K562 (cell line): ENCODE data around the gene EPSTI1. TPM values are rescaled to one million over a fixed set of nuclear protein-coding genes. Genes with fewer than 3 reads are reported as not detected.
"Not testable (repeated sequence)": the region's sequence is repeated elsewhere in the genome, so short reads cannot be mapped to it uniquely, and the experiment has no call there.

Experiments used
- ATAC-seq: fragments of 200-7000 bp; cut with Tn5 transposase; 3 replicates; pipeline ENCODE4 v1.9.1; 2020; ENCODE audit warnings: moderate library complexity
- BruUV-seq: library from RNA; stranded (reverse); fragments of 400-500 nt; replicated peaks from 2 replicates; lab custom pipeline; 2021; lab: Mats Ljungman, UMichigan
- CTCF ChIA-PET: fragments of 300-600 bp; formaldehyde crosslinking; extraction: SDS; loops from one replicate; lab custom pipeline; 2021; ENCODE audit warnings: low intra/inter-chr PET ratio; lab: Yijun Ruan, JAX
- POLR2A ChIA-PET: fragments of 300-600, 350-650 bp; sonication (Branson Sonifier 250); formaldehyde crosslinking; extraction: SDS; loops from one replicate; lab custom pipeline; 2021; ENCODE audit warnings: antibody characterized with exemption, inconsistent platforms; lab: Yijun Ruan, JAX
- DNase-seq, 4 experiments: peaks; one replicate each; pipeline versions ENCODE4 v3.0.0 to v3.0.0-alpha.2; 2011 to 2018; ENCODE audit warnings: low spot score in 3 of 4, mixed read lengths in 3 of 4; ENCODE audit errors: extremely low read depth in 1 of 4
- FAIRE-seq: peaks from 2 replicates; lab custom pipeline; 2011; peaks lifted over from hg19 to GRCh38; lab: Jason Lieb, UNC
- H2AFZ ChIP-seq: 2 replicates; pipeline ENCODE4 v1.6.0; 2011; ENCODE audit warnings: low read depth, low read length, control low read depth, inconsistent platforms
- H3K27ac ChIP-seq: fragments of 200-600 bp; 3 replicates; pipeline ENCODE4 v1.8.0; 2011; ENCODE audit warnings: low read depth, mild to moderate bottlenecking, control low read depth, inconsistent platforms, low read length, moderate library complexity, mixed read lengths; ENCODE audit errors: extremely low read depth
- H3K27me3 ChIP-seq, 2 experiments: fragments of 300-600 bp in 1 of 2; 2 replicates in 1 of 2; 3 replicates in 1 of 2; pipeline versions ENCODE4 v1.6.0 to v1.8.0; 2011; ENCODE audit warnings: inconsistent platforms in 2 of 2, low read length in 2 of 2, mild to moderate bottlenecking in 1 of 2, mixed read lengths in 1 of 2, moderate library complexity in 1 of 2; ENCODE audit not compliant: control insufficient read depth in 2 of 2, insufficient read depth in 2 of 2
- H3K36me3 ChIP-seq: fragments of 300-600 bp; 3 replicates; pipeline ENCODE4 v1.8.0; 2011; ENCODE audit warnings: mild to moderate bottlenecking, low read length, inconsistent platforms; ENCODE audit not compliant: control insufficient read depth, insufficient read depth
- H3K4me1 ChIP-seq, 2 experiments: fragments of 200-600 bp in 1 of 2; replicated peaks in 1 of 2; 2 replicates in 1 of 2; 3 replicates in 1 of 2; pipeline versions ENCODE4 v1.5.1 to v1.8.0; 2011; ENCODE audit warnings: inconsistent platforms in 2 of 2, low read length in 2 of 2, mild to moderate bottlenecking in 1 of 2, mixed read lengths in 1 of 2, moderate library complexity in 1 of 2; ENCODE audit not compliant: control insufficient read depth in 2 of 2, insufficient read depth in 2 of 2
- H3K4me2 ChIP-seq: 2 replicates; pipeline ENCODE4 v1.6.1; 2011; ENCODE audit warnings: low read length, control low read depth, inconsistent platforms, mixed read lengths; ENCODE audit not compliant: insufficient read depth
- H3K4me3 ChIP-seq: fragments of 200-600 bp; sonication (generic), shearing (Covaris generic); 2 replicates; pipeline ENCODE4 v1.5.1; 2016; ENCODE audit warnings: control low read depth, inconsistent platforms
- H3K79me2 ChIP-seq: fragments of 200-600 bp; 3 replicates; pipeline ENCODE4 v1.8.0; 2011; ENCODE audit warnings: low read length, inconsistent platforms; ENCODE audit not compliant: control insufficient read depth, insufficient read depth
- H3K9ac ChIP-seq, 2 experiments: 2 replicates each; pipeline versions ENCODE4 v1.6.0 to v1.6.1; 2011; ENCODE audit warnings: low read depth in 2 of 2, low read length in 2 of 2, control low read depth in 1 of 2, inconsistent platforms in 1 of 2, mild to moderate bottlenecking in 1 of 2, mixed read lengths in 1 of 2; ENCODE audit not compliant: insufficient read depth in 1 of 2
- H3K9me1 ChIP-seq: one replicate; pipeline ENCODE4 v1.6.0; 2011; ENCODE audit warnings: inconsistent platforms, mild to moderate bottlenecking, low read length, moderate library complexity; ENCODE audit not compliant: control insufficient read depth, insufficient read depth
- H3K9me3 ChIP-seq: replicated peaks from 2 replicates; pipeline ENCODE4 v1.5.1; 2011; ENCODE audit warnings: low read depth, low read length, inconsistent platforms; ENCODE audit not compliant: control insufficient read depth, insufficient read depth
- H4K20me1 ChIP-seq: replicated peaks from 2 replicates; pipeline ENCODE4 v1.6.1; 2011; ENCODE audit warnings: low read length, inconsistent platforms, mixed read lengths; ENCODE audit not compliant: control insufficient read depth, insufficient read depth
- COPS2 ChIP-seq: fragments of 450-650 bp; conservative IDR thresholded peaks from 2 replicates; pipeline ENCODE4 v1.6.1; 2016; ENCODE audit warnings: mild to moderate bottlenecking, moderate library complexity
- DDX20 ChIP-seq: fragments of 450-650 bp; IDR thresholded peaks from 2 replicates; pipeline ENCODE4 v1.6.1; 2016; ENCODE audit warnings: missing genetic modification characterization, low read depth, mild to moderate bottlenecking, missing compliant biosample characterization, moderate library complexity
- ILK ChIP-seq: fragments of 450-650 bp; IDR thresholded peaks from 2 replicates; pipeline ENCODE4 v1.6.1; 2016; ENCODE audit warnings: missing genetic modification characterization, low read depth, mild to moderate bottlenecking, missing compliant biosample characterization, moderate library complexity, borderline replicate concordance
- KAT7 ChIP-seq: sonication (generic); formaldehyde crosslinking; IDR thresholded peaks from 2 replicates; pipeline ENCODE4 v1.8.0; 2022; ENCODE audit warnings: missing genetic modification reagents, mild to moderate bottlenecking, borderline replicate concordance
- MYNN ChIP-seq, 2 experiments: sonication (generic); formaldehyde crosslinking in 1 of 2; IDR thresholded peaks; 2 replicates each; pipeline versions ENCODE4 v1.5.0 to v1.6.1; 2016 to 2020; ENCODE audit warnings: antibody characterized with exemption in 1 of 2, missing genetic modification reagents in 1 of 2
- NCOA1 ChIP-seq: fragments of 450-650 bp; IDR thresholded peaks from 2 replicates; pipeline ENCODE4 v1.6.1; 2016; ENCODE audit warnings: low read depth
- NCOR1 ChIP-seq: fragments of 450-650 bp; IDR thresholded peaks from 2 replicates; pipeline ENCODE4 v1.6.1; 2016; ENCODE audit warnings: mild to moderate bottlenecking, moderate library complexity
- POLR2AphosphoS2 ChIP-seq: IDR thresholded peaks from 2 replicates; pipeline ENCODE4 v1.6.1; 2012; ENCODE audit warnings: low read length, improper control_type of control experiment
- PRPF4 ChIP-seq: fragments of 200-400 bp; formaldehyde crosslinking; IDR thresholded peaks from one replicate; pipeline ENCODE4 v1.6.1; 2017; ENCODE audit warnings: low read length, low read depth, mild to moderate bottlenecking; ENCODE audit not compliant: insufficient read depth, poor library complexity, severe bottlenecking
- PTTG1 ChIP-seq: fragments of 450-650 bp; IDR thresholded peaks from 2 replicates; pipeline ENCODE4 v1.6.1; 2016; ENCODE audit warnings: low read depth, mild to moderate bottlenecking, missing genetic modification characterization, missing compliant biosample characterization
- RBM17 ChIP-seq: fragments of 200-400 bp; formaldehyde crosslinking; IDR thresholded peaks from 2 replicates; pipeline ENCODE4 v1.6.1; 2017; ENCODE audit warnings: low read depth, mild to moderate bottlenecking, low read length, borderline replicate concordance
- TGIF2 ChIP-seq: sonication (generic); formaldehyde crosslinking; IDR thresholded peaks from 2 replicates; pipeline ENCODE4 v1.8.1; 2022; ENCODE audit warnings: mild to moderate bottlenecking, missing genetic modification reagents, moderate library complexity
- ZKSCAN8 ChIP-seq: fragments of 200-800 bp; sonication (Bioruptor generic); IDR thresholded peaks from 2 replicates; pipeline ENCODE4 v1.6.1; 2016; ENCODE audit warnings: missing genetic modification characterization, missing compliant biosample characterization
- ZNF384 ChIP-seq: IDR thresholded peaks from 2 replicates; pipeline ENCODE4 v1.6.1; 2012; ENCODE audit warnings: low read depth, low read length, improper control_type of control experiment
- WGBS: fragments of 100-300 bp; shearing (Covaris generic); methylation state at CpG from one replicate; pipeline ENCODE4 v1.1.6; 2016; ENCODE audit warnings: low coverage, mixed read lengths; ENCODE audit not compliant: insufficient coverage; ENCODE audit errors: missing lambda C conversion rate; 5-methylcytosine and 5-hydroxymethylcytosine counted together
- in situ Hi-C: fragments of 300-500 bp; cut with MboI; formaldehyde crosslinking; loops from 4 replicates; pipeline ENCODE4 v1.15.0; 2018; ENCODE audit warnings: inconsistent platforms, mixed read lengths
- intact Hi-C: fragments of 100-400 bp; cut with micrococcal nuclease; formaldehyde crosslinking; loops from 2 replicates; pipeline ENCODE4 v1.14.2; 2022
- polyA plus RNA-seq, 8 experiments: library from polyadenylated mRNA; depleted of rRNA in 4 of 8; stranded (reverse) in 5 of 8; unstranded in 3 of 8; fragments of >200 nt; fragmentation: Nextera tagmentation in 2 of 8; fragmentation: Illumina TruSeq in 1 of 8; extraction: Ambion mirVana in 2 of 8; extraction: Trizol in 1 of 8; gene quantifications; 2 replicates each; pipeline versions ENCODE4 v1.2.1 to v1.2.3, GENCODE V29; 2011 to 2014; ENCODE audit warnings: inconsistent platforms in 1 of 8, missing spikeins in 1 of 8
- total RNA-seq, 7 experiments: library from RNA; depleted of rRNA in 6 of 7; stranded (reverse); fragments of >200 nt in 6 of 7; fragmentation: Illumina TruSeq in 2 of 7; extraction: Trizol in 2 of 7; gene quantifications; 2 replicates each; pipeline versions ENCODE4 v1.2.1 to v1.2.3, GENCODE V29; 2011 to 2021; ENCODE audit warnings: low replicate concordance in 1 of 7

EPSTI1 gene
- total and polyA plus RNA-seq, 9 of the 15 experiments (the other 6 are each of a cell fraction or from before 2014, with no cell fraction given), result 0.18 to 1.0 TPM; not detected in 7

DNA sequence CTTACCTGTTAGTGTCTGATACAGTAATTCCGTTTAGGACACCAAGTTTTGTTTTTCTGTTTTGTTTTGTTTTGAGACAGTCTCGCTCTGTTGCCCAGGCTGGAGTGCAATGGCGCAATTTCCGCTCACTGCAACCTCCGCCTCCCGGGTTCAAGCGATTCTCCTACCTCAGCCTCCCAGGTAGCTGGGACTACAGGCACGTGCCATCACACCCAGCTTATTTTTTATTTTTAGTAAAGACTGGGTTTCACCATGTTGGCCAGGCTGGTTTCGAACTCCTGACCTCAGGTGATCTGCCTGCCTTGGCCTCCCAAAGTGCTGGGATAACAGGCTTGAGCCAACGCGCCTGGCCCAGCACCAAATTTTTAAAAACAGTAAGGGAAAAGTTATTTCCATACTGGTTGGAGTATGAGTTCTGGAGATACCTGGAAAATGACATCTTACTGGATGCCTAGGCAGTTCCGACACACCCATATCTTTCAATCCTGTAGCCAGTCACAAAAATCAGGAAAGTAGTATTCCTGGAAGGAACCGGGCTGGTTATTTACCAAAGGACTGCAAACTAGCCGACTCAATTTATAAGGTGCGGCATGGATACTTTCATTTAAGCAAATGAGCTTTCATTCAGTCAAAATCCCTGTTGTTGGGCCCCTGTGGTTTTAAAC, 676 bp downstream of the EPSTI1 start:
- BruUV-seq, intact Hi-C loops, H3K9me1 ChIP-seq, H3K4me1 ChIP-seq, H3K9me3 ChIP-seq, H3K36me3 ChIP-seq, H3K79me2 ChIP-seq, H3K9ac ChIP-seq, H3K4me2 ChIP-seq, DNase-seq, CTCF ChIA-PET, POLR2A ChIA-PET, H4K20me1 ChIP-seq, H3K27ac ChIP-seq, in situ Hi-C loops, H3K27me3 ChIP-seq, ATAC-seq, H2AFZ ChIP-seq, FAIRE-seq, H3K4me3 ChIP-seq: not testable (repeated sequence)
- 21% methylated on average over 14 of the region's 15 CpGs for WGBS

GRCh38 chr13:42990291-42991232, 1.5 kb downstream of the EPSTI1 start:
- intact Hi-C loops (no loop called here), in situ Hi-C loops (no loop called here)
- WGBS, result 3% methylated on average over 9 of the region's 10 CpGs
- H3K4me1 ChIP-seq, result peaks cover 0 to 5% of the 10 kb centered on the region in 2 experiments; a peak in 3 of 5 replicates
- no peaks in the 10 kb centered on the region for H3K9me3 ChIP-seq
- no peak overlapping the region for H3K4me3 ChIP-seq
- H3K79me2 ChIP-seq, result no peaks in the 10 kb centered on the region
- no peaks in the 10 kb centered on the region for H3K9me1 ChIP-seq
- FAIRE-seq (no peak), DNase-seq (no peak), ATAC-seq (no peak)
- BruUV-seq, result no TSS peak
- H2AFZ ChIP-seq, result no peak overlapping the region
- H4K20me1 ChIP-seq, result no peaks in the 10 kb centered on the region
- H3K36me3 ChIP-seq, result no peaks in the 10 kb centered on the region
- no peak overlapping the region for H3K27ac ChIP-seq
- ChIA-PET CTCF (no interaction called here), POLR2A (no interaction called here)
- no peak overlapping the region for H3K4me2 ChIP-seq
- H3K9ac ChIP-seq, result no peak overlapping the region
- no peak for TF ChIP-seq ILK
- no peak for TF ChIP-seq ZKSCAN8 (CRISPR knock-in tag)
- no peak for TF ChIP-seq RBM17
- TF ChIP-seq KAT7 (CRISPR knock-in tag), result no peak
- no peak for TF ChIP-seq POLR2AphosphoS2
- no peak for TF ChIP-seq PTTG1 (tag)
- TF ChIP-seq TGIF2 (CRISPR knock-in tag), result no peak
- TF ChIP-seq NCOR1, result no peak
- no peak for TF ChIP-seq NCOA1
- TF ChIP-seq DDX20 (tag), result no peak
- no peak for TF ChIP-seq ZNF384
- TF ChIP-seq COPS2, result no peak
- TF ChIP-seq MYNN (IDR thresholded peaks at IDR 0.05), result no peak
- no peak for TF ChIP-seq MYNN (CRISPR knock-in tag; IDR thresholded peaks at IDR 0.05)
- TF ChIP-seq PRPF4, result no peak
- peaks cover 2 to 4% of the 10 kb centered on the region in 2 experiments; a peak in 3 of 5 replicates for H3K27me3 ChIP-seq
